PC-9 (cell line): ENCODE results near the gene TRIP11. TPM values are rescaled to one million over a fixed set of nuclear protein-coding genes. Genes with fewer than 3 reads are reported as not detected.

Experiments
- BruUV-seq: library from RNA; stranded (reverse); fragments of 400-500 nt; replicated peaks from 2 replicates; lab custom pipeline; 2021; lab: Mats Ljungman, UMichigan
- CTCF ChIA-PET: fragments of 300-600 bp; sonication (Branson Sonifier 250); formaldehyde crosslinking; loops from one replicate; lab custom pipeline; 2022; ENCODE audit warnings: antibody characterized with exemption; lab: Charles Lee
- POLR2A ChIA-PET: fragments of 300-600 bp; sonication (Branson Sonifier 250); formaldehyde crosslinking; loops from one replicate; lab custom pipeline; 2022; ENCODE audit warnings: antibody characterized with exemption; ENCODE audit not compliant: unreplicated experiment; lab: Charles Lee
- DNase-seq, 2 experiments: peaks; one replicate each; pipeline versions ENCODE4 v3.0.0 to v3.0.0-alpha.2; 2015 to 2022; ENCODE audit warnings: mixed read lengths in 1 of 2
- H2AFZ ChIP-seq: fragments of 200-600 bp; sonication (generic); 2 replicates; pipeline ENCODE4 v1.8.1; 2017; ENCODE audit warnings: antibody characterized with exemption
- H3F3A ChIP-seq: fragments of 200-600 bp; sonication (generic); 2 replicates; pipeline ENCODE4 v1.8.1; 2017; ENCODE audit warnings: antibody characterized with exemption, mild to moderate bottlenecking, low read depth; ENCODE audit not compliant: insufficient read depth
- H3K27ac ChIP-seq: fragments of 200-600 bp; sonication (generic); 2 replicates; pipeline ENCODE4 v1.6.1; 2016; ENCODE audit warnings: mixed run types
- H3K27me3 ChIP-seq: fragments of 200-600 bp; sonication (generic); 2 replicates; pipeline ENCODE4 v1.6.1; 2016; ENCODE audit warnings: low read depth, mixed run types; ENCODE audit not compliant: insufficient read depth
- H3K36me3 ChIP-seq: fragments of 200-600 bp; sonication (generic); 2 replicates; pipeline ENCODE4 v1.6.1; 2016; ENCODE audit warnings: low read depth, mixed run types
- H3K4me1 ChIP-seq: fragments of 200-600 bp; sonication (generic); replicated peaks from 2 replicates; pipeline ENCODE4 v1.6.1; 2016; ENCODE audit warnings: mixed run types; ENCODE audit not compliant: insufficient read depth
- H3K4me2 ChIP-seq: fragments of 200-600 bp; sonication (generic); 2 replicates; pipeline ENCODE4 v1.6.1; 2017; ENCODE audit warnings: mixed run types
- H3K4me3 ChIP-seq: fragments of 200-600 bp; sonication (generic); 2 replicates; pipeline ENCODE4 v1.6.1; 2016; ENCODE audit warnings: mixed run types
- H3K79me2 ChIP-seq: fragments of 200-600 bp; sonication (generic); 2 replicates; pipeline ENCODE4 v1.6.1; 2017; ENCODE audit warnings: low read depth, mixed run types
- H3K9me2 ChIP-seq: fragments of 200-600 bp; sonication (generic); 2 replicates; pipeline ENCODE4 v1.8.1; 2017; ENCODE audit warnings: mild to moderate bottlenecking; ENCODE audit not compliant: insufficient read depth
- H3K9me3 ChIP-seq: fragments of 200-600 bp; sonication (generic); 2 replicates; pipeline ENCODE4 v1.8.1; 2016; ENCODE audit warnings: low read depth; ENCODE audit not compliant: insufficient read depth
- H4K20me1 ChIP-seq: fragments of 200-600 bp; sonication (generic); 2 replicates; pipeline ENCODE4 v1.8.1; 2017; ENCODE audit not compliant: insufficient read depth
- EZH2 ChIP-seq: fragments of 200-600 bp; sonication (generic); IDR thresholded peaks from 2 replicates; pipeline ENCODE4 v1.8.0; 2017; ENCODE audit warnings: antibody characterized with exemption, low read depth
- intact Hi-C: fragments of 100-400 bp; cut with micrococcal nuclease; formaldehyde crosslinking; loops from one replicate; pipeline ENCODE4 v1.10.0; 2022; ENCODE audit not compliant: unreplicated experiment
- total RNA-seq: library from RNA; stranded (reverse); gene quantifications from 2 replicates; pipeline ENCODE4 v1.2.3, GENCODE V29; 2021
- TF ChIP-seq, protein P1 (sequence below): fragments of 200-600 bp; sonication (generic); conservative IDR thresholded peaks from 2 replicates; pipeline ENCODE4 v1.6.1; 2017; ENCODE audit warnings: mixed run types, antibody characterized with exemption, mild to moderate bottlenecking, moderate library complexity

TRIP11 gene
- total RNA-seq, 1 experiment from 2014 or later, result 22.0 TPM

DNA sequence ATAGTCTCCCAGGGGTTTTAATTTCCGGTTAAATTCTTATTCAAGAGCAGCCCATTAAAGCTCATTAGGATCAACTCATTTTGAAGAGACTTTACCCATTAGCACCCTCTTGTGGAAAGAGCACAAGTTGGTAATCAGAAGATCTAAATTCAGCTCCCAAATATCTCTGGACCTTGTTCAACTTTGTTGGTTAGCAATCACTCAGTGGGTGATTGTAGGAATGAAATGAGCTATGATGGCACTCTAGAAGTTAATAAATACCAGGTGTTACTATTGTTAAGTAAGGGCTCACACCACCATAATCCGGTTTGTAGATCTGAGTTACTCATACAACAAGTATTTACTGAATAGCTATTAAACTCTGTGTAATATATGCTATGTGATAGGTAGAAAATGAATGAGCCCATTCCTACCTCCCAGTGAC lies 42.9 kb downstream of the TRIP11 start:
- no peaks in the 10 kb centered on the region for H3K9me3 ChIP-seq
- no peak overlapping the region for H2AFZ ChIP-seq
- H3K4me1 ChIP-seq, result no peaks in the 10 kb centered on the region
- peaks cover 5% of the 10 kb centered on the region; the same call in 1 of the 2 replicates for H3K36me3 ChIP-seq
- peaks cover 6% of the 10 kb centered on the region; the same call in 1 of the 2 replicates for H3F3A ChIP-seq
- POLR2A ChIA-PET, result no interaction called here
- CTCF ChIA-PET, result no interaction called here
- peak in 1 of 2 experiments; percentile 60 for DNase-seq
- no peaks in the 10 kb centered on the region for H3K79me2 ChIP-seq
- intact Hi-C loops, result no loop called here
- no peak overlapping the region for H3K4me2 ChIP-seq
- no peaks in the 10 kb centered on the region for H4K20me1 ChIP-seq
- no peak overlapping the region for H3K4me3 ChIP-seq
- no TSS peak for BruUV-seq
- TF ChIP-seq, protein P1, sequence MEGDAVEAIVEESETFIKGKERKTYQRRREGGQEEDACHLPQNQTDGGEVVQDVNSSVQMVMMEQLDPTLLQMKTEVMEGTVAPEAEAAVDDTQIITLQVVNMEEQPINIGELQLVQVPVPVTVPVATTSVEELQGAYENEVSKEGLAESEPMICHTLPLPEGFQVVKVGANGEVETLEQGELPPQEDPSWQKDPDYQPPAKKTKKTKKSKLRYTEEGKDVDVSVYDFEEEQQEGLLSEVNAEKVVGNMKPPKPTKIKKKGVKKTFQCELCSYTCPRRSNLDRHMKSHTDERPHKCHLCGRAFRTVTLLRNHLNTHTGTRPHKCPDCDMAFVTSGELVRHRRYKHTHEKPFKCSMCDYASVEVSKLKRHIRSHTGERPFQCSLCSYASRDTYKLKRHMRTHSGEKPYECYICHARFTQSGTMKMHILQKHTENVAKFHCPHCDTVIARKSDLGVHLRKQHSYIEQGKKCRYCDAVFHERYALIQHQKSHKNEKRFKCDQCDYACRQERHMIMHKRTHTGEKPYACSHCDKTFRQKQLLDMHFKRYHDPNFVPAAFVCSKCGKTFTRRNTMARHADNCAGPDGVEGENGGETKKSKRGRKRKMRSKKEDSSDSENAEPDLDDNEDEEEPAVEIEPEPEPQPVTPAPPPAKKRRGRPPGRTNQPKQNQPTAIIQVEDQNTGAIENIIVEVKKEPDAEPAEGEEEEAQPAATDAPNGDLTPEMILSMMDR, result peak; percentile 66
- TF ChIP-seq EZH2, result no peak
- H3K27ac ChIP-seq, result no peak overlapping the region; the same call in 1 of the 2 replicates
- H3K27me3 ChIP-seq, result no peaks in the 10 kb centered on the region
- no peaks in the 10 kb centered on the region for H3K9me2 ChIP-seq

DNA sequence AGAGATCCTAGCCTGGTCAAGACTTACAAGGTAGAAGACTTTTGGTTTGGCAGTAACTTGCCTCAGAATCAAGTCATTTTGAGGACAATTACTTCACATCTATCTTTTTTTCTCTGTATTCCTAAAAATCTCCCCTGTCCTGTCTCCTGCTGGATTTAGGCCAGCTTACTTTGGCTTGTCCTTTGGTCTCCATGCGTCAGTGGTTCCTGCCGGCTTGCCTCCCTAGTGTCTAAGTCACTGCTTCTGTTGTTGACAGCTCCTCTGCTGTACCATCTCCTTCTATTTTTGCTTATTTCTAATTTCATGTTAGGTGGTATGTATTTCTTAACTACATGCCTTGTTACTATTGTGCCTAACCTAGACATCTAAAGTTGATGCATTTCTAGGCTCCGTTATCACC lies 52.7 kb downstream of the TRIP11 start:
- no peaks in the 10 kb centered on the region for H3K9me3 ChIP-seq
- peaks cover 14% of the 10 kb centered on the region for H3K36me3 ChIP-seq
- intact Hi-C loops, result no loop called here
- H3K4me1 ChIP-seq, result no peaks in the 10 kb centered on the region
- no peak for DNase-seq
- no TSS peak for BruUV-seq
- no peak overlapping the region for H3K27ac ChIP-seq
- no peak overlapping the region for H2AFZ ChIP-seq
- TF ChIP-seq, protein P1, result no peak
- TF ChIP-seq EZH2, result no peak
- H3K9me2 ChIP-seq, result no peaks in the 10 kb centered on the region
- CTCF ChIA-PET, result no interaction called here
- no peaks in the 10 kb centered on the region for H4K20me1 ChIP-seq
- POLR2A ChIA-PET, result no interaction called here
- H3K4me3 ChIP-seq, result no peak overlapping the region
- no peaks in the 10 kb centered on the region for H3K79me2 ChIP-seq
- H3F3A ChIP-seq, result no peaks in the 10 kb centered on the region
- no peak overlapping the region for H3K4me2 ChIP-seq
- H3K27me3 ChIP-seq, result no peaks in the 10 kb centered on the region

DNA sequence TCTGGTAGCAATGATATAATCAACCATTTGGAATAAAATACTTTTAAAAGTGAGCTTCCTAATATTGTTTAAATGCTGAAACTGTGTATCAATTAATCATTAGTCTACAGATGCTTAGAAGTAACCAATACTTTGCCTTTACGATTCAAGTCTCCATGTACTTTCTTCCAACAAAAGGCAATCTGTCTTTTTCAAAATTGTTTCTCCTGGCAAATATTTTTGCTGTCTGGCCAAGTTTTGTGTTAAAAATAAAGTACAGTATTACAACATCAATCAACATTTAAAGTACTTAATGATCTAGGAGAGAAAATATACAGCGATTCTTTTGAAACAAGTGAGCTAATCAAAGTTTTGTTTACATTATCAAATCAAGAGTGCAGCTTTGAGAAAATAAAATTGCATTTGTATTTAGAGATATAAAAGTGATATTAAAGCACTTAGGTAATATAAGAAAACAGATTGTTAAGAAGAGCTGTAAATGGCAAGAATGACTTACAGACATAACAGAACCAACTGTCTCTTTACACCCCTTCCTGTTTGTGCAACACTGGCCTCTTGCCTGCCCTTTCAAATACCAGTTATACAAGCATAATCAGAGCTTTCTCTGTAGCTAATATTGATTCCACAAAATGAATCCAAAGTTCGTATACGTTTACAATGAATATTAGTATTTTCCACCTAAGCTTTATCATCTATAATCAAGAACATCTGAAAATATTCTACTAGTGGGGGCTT lies 54.2 kb downstream of the TRIP11 start:
- no peak for DNase-seq
- no peaks in the 10 kb centered on the region for H3K9me2 ChIP-seq
- H3K27ac ChIP-seq, result no peak overlapping the region
- no peaks in the 10 kb centered on the region for H3K9me3 ChIP-seq
- no peaks in the 10 kb centered on the region for H3K4me1 ChIP-seq
- H3K4me3 ChIP-seq, result no peak overlapping the region
- TF ChIP-seq, protein P1, result no peak
- no peak for TF ChIP-seq EZH2
- no peaks in the 10 kb centered on the region for H3K27me3 ChIP-seq
- H4K20me1 ChIP-seq, result no peaks in the 10 kb centered on the region
- H3K36me3 ChIP-seq, result peaks cover 14% of the 10 kb centered on the region
- no peak overlapping the region for H2AFZ ChIP-seq
- no peak overlapping the region for H3K4me2 ChIP-seq
- H3K79me2 ChIP-seq, result no peaks in the 10 kb centered on the region
- no TSS peak for BruUV-seq
- intact Hi-C loops, result no loop called here
- POLR2A ChIA-PET, result no interaction called here
- H3F3A ChIP-seq, result no peaks in the 10 kb centered on the region
- CTCF ChIA-PET, result no interaction called here
